Stimulated activated CD4-positive, alpha-beta T cell treated with anti-CD3 and anti-CD28 coated beads, Interleukin-12 subunit alpha, Interleukin-12 subunit beta, amount 100 ng/mL, for 24 hours (primary cell): ENCODE data around the gene TTC31.
A peak's percentile ranks its signal among the peaks of the same experiment; 100 is the strongest.
"Not testable (repeated sequence)": the region's sequence is repeated elsewhere in the genome, so short reads cannot be mapped to it uniquely, and the experiment has no call there.

Experiments used
- DNase-seq, 2 experiments: peaks; one replicate each; pipeline ENCODE4 v3.0.0-alpha.2; 2020; ENCODE audit warnings: low read depth in 2 of 2

TTC31 gene

DNA sequence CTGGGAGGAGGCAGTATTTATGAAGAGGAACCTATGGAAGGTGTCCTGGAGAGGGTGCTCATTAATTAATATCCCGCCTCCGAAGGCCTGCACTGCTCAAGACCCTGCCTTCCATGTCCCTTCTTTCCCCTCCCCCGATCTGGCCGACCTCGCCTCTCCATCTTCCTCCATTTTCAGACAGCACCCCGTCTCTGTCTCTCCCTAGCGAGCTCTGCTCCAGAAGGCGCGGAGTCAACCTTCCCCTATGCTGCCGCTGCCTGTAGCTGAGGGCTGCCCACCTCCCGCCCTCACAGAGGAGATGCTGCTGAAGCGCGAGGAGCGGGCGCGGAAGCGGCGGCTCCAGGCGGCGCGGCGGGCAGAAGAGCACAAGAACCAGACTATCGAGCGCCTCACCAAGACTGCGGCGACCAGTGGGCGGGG lies 25.7 kb upstream of the TTC31 start:
- DNase-seq = no peak

DNA sequence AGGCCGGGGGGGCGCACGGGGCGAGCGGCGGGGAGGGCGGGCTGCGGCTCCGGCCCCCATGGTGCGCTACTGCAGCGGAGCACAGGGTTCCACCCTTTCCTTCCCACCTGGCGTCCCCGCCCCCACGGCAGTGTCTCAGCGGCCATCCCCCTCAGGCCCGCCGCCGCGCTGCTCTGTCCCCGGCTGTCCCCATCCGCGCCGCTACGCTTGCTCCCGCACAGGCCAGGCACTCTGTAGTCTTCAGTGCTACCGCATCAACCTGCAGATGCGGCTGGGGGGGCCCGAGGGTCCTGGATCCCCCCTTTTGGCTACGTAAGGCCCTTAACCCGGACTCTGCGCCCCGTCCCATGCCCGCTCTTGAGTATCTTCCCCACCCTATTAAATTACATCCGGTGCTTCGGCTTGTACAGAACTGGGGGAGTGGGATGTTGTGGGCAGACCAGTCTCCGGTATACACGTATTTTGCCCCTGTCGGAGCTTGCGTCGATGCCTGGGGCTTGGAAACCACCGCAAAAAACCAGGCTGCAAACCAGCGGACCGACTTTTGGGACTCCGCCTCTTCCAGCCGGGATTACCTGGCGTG lies 25.2 kb upstream of the TTC31 start:
- DNase-seq = peak; percentile 56 to 74

GRCh38 chr2:74458132-74458937 lies 24.5 kb upstream of the TTC31 start, which contains the start of gene WBP1:
Gene WBP1, plus strand, starts transcription at chr2:74458438. Its CDS starts 165 bp downstream, at chr2:74458603.
- DNase-seq = peak; percentile 98 to 99

DNA sequence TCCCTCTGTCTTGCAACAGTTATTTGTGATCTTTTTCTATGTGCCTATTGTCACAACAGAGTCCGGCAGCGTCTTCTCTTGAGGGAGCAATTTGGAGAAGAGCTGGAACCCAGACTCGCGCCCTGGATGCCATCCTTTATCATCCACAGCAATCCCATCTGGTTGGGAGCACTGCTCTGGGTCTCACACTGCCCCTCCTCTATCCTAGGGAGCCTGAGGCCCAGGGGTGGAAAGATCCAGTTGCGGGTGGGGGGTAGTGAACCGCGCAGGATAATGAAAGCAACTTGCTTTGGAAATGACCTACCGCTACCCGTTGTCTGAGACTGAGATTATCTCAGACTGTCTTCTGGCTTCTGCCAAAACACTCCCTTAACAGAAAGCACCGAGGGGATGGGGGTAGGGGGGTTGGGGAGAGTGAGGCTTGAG lies 23.9 kb upstream of the TTC31 start:
- no peak for DNase-seq

- DNase-seq = not testable (repeated sequence)
Observed at GRCh38 chr2:74459503-74460118, 23.3 kb upstream of the TTC31 start.

- DNase-seq = not testable (repeated sequence)
Observed at GRCh38 chr2:74460187-74460586, 22.7 kb upstream of the TTC31 start.

GRCh38 chr2:74461187-74462053 lies 21.5 kb upstream of the TTC31 start:
- DNase-seq = no peak

- DNase-seq = no peak
Observed at GRCh38 chr2:74462054-74462785, 20.7 kb upstream of the TTC31 start.

GRCh38 chr2:74462786-74463105 lies 20.1 kb upstream of the TTC31 start:
- DNase-seq = no peak

GRCh38 chr2:74464406-74464805 lies 18.5 kb upstream of the TTC31 start:
- no peak for DNase-seq

- DNase-seq = not testable (repeated sequence)
Observed at GRCh38 chr2:74470742-74471141, 12.1 kb upstream of the TTC31 start.

- DNase-seq = no peak
Observed at GRCh38 chr2:74471332-74472065, 11.4 kb upstream of the TTC31 start.

DNA sequence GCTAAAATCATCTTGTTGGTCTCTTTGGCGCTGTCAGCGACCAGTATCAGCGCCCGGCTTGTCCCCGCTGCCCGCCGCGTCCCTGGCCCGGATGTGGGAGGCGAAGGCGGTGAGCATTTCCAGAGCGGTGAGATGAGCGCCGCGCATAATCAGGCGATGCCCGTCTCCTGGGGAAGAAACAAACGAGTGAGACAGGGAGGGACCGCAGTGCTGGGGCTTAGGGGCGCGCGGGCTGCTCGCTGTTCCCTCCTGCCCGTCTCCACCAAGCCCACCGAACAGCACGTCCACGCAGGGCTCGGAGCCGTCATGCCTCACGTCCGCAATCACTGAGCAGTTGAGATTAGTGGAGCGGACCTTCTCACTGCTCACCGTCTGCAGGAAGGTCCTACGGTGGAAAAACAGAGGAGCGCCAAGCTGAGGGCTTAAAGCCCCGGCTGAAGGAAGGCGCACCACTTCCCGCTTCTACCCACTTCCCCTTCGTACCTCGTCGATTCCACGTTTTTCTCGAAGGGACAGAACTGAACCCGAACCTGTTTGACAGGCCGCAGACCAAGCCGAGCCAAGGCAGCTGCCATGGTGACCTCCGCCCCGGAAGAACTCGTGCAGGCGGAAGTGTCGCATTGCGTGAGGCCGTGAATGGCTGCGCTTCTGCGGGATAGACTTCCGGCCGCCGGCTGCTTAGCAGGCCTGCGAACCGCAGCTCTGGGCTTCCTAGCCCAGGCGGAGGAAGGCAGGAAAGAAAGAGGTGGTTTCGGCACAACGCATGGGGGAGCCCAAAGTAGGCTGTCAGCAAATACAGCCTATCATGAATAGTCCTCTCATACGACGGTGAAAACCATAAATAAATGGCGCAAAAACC lies 10.6 kb upstream of the TTC31 start, which contains the start of gene MRPL53:
Gene MRPL53, minus strand, starts transcription at position 595 of the 859 bp plus-strand sequence. Its CDS starts 20 bp downstream, at position 575.
- DNase-seq = peak; percentile 91 to 96

DNA sequence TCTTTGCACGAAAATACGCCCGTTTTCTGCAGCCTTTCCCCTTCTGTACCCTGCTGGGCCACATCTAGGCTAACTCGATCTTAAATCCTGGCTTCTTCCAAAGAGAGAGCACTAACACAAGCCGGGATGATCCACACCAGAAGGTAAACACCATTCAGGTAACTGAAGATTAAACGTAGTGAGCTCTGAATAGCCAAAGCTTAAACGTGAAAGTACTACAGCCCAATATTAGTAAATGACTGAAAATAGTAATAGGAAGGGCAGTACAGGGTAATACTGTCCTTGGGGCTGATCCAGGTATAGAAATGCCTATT lies 10.0 kb upstream of the TTC31 start:
- no peak for DNase-seq

GRCh38 chr2:74474481-74474880 lies 8.4 kb upstream of the TTC31 start:
- DNase-seq = no peak

- no peak for DNase-seq
Observed at GRCh38 chr2:74474899-74475298, 8.0 kb upstream of the TTC31 start.

GRCh38 chr2:74481431-74481830 lies 1.4 kb upstream of the TTC31 start:
- DNase-seq = no peak

GRCh38 chr2:74481961-74482800 lies 700 bp upstream of the TTC31 start:
- DNase-seq = no peak
